DND-41 (cell line): ENCODE measurements around the gene MMP14.

ENCODE experiments used
- ATAC-seq: fragments of 200-7000 bp; cut with Tn5 transposase; 3 replicates; pipeline ENCODE4 v1.9.1; 2021; ENCODE audit warnings: low read depth; ENCODE audit not compliant: insufficient read depth
- DNase-seq: peaks from one replicate; pipeline ENCODE4 v3.0.0-alpha.2; 2020
- H2AFZ ChIP-seq: 2 replicates; pipeline ENCODE4 v1.6.0; 2012; ENCODE audit warnings: low read depth, low read length
- H3K27ac ChIP-seq: 2 replicates; pipeline ENCODE4 v1.5.1; 2012; ENCODE audit warnings: low read length, inconsistent platforms
- H3K27me3 ChIP-seq: fragments of 200-600 bp; sonication (generic); 2 replicates; pipeline ENCODE4 v1.6.0; 2012; ENCODE audit warnings: low read length, mild to moderate bottlenecking, inconsistent platforms; ENCODE audit not compliant: insufficient read depth, poor library complexity
- H3K36me3 ChIP-seq: 2 replicates; pipeline ENCODE4 v1.5.1; 2012; ENCODE audit warnings: low read length, inconsistent platforms; ENCODE audit not compliant: insufficient read depth
- H3K4me1 ChIP-seq: 2 replicates; pipeline ENCODE4 v1.5.1; 2012; ENCODE audit warnings: mild to moderate bottlenecking, low read length; ENCODE audit not compliant: insufficient read depth
- H3K4me2 ChIP-seq: 2 replicates; pipeline ENCODE4 v1.6.0; 2012; ENCODE audit warnings: mild to moderate bottlenecking, moderate library complexity, low read length, inconsistent platforms; ENCODE audit not compliant: insufficient read depth
- H3K4me3 ChIP-seq, 2 experiments: fragments of 200-600 bp in 1 of 2; shearing (Covaris generic) in 1 of 2; 2 replicates each; pipeline ENCODE4 v1.5.1; 2012 to 2016; ENCODE audit warnings: inconsistent platforms in 2 of 2, low read length in 2 of 2, mild to moderate bottlenecking in 2 of 2, low read depth in 1 of 2, moderate library complexity in 1 of 2
- H3K79me2 ChIP-seq: 2 replicates; pipeline ENCODE4 v1.6.0; 2012; ENCODE audit warnings: low read length, inconsistent platforms; ENCODE audit not compliant: insufficient read depth
- H3K9ac ChIP-seq: 2 replicates; pipeline ENCODE4 v1.6.0; 2012; ENCODE audit warnings: low read depth, mild to moderate bottlenecking, inconsistent platforms, low read length, moderate library complexity
- H3K9me3 ChIP-seq: 2 replicates; pipeline ENCODE4 v1.5.1; 2012; ENCODE audit warnings: low read length, moderate library complexity, mild to moderate bottlenecking, inconsistent platforms; ENCODE audit not compliant: insufficient read depth, severe bottlenecking
- H4K20me1 ChIP-seq: 2 replicates; pipeline ENCODE4 v1.6.0; 2012; ENCODE audit warnings: low read length; ENCODE audit not compliant: insufficient read depth
- EZH2 ChIP-seq: IDR thresholded peaks from 3 replicates; pipeline ENCODE4 v1.6.1; 2012; ENCODE audit warnings: borderline replicate concordance, low read depth, mild to moderate bottlenecking, moderate library complexity, low read length, inconsistent platforms; ENCODE audit not compliant: severe bottlenecking
- TF ChIP-seq, protein P1 (sequence below): IDR thresholded peaks from 2 replicates; pipeline ENCODE4 v1.5.1; 2012; ENCODE audit warnings: borderline replicate concordance, low read length, moderate library complexity, mild to moderate bottlenecking; ENCODE audit not compliant: poor library complexity, severe bottlenecking; ENCODE audit errors: extremely low read depth

Gene MMP14

DNA sequence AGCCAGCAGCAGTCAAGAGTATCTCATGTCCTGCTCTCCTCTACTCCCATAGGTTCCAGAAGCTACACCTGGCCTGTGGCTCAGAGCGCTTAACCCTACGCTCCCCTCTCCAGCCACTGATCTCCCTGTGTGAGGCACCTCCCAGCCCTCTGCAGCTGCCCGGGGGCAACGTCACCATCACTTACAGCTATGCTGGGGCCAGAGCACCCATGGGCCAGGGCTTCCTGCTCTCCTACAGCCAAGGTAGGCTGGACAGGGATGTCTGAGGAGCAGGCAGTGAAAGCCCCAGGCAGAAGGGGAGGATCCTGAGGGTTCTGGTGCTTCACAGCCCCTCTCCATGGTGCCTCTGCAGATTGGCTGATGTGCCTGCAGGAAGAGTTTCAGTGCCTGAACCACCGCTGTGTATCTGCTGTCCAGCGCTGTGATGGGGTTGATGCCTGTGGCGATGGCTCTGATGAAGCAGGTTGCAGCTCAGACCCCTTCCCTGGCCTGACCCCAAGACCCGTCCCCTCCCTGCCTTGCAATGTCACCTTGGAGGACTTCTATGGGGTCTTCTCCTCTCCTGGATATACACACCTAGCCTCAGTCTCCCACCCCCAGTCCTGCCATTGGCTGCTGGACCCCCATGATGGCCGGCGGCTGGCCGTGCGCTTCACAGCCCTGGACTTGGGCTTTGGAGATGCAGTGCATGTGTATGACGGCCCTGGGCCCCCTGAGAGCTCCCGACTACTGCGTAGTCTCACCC, 38.8 kb downstream of the MMP14 start:
- TF ChIP-seq EZH2, result no peak
- TF ChIP-seq, protein P1, sequence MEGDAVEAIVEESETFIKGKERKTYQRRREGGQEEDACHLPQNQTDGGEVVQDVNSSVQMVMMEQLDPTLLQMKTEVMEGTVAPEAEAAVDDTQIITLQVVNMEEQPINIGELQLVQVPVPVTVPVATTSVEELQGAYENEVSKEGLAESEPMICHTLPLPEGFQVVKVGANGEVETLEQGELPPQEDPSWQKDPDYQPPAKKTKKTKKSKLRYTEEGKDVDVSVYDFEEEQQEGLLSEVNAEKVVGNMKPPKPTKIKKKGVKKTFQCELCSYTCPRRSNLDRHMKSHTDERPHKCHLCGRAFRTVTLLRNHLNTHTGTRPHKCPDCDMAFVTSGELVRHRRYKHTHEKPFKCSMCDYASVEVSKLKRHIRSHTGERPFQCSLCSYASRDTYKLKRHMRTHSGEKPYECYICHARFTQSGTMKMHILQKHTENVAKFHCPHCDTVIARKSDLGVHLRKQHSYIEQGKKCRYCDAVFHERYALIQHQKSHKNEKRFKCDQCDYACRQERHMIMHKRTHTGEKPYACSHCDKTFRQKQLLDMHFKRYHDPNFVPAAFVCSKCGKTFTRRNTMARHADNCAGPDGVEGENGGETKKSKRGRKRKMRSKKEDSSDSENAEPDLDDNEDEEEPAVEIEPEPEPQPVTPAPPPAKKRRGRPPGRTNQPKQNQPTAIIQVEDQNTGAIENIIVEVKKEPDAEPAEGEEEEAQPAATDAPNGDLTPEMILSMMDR, result no peak
- H3K79me2 ChIP-seq, result no peaks in the 10 kb centered on the region
- no peaks in the 10 kb centered on the region for H3K9me3 ChIP-seq
- H3K4me1 ChIP-seq, result peaks cover 24% of the 10 kb centered on the region
- no peak overlapping the region for H3K4me3 ChIP-seq
- no peak overlapping the region for H2AFZ ChIP-seq
- H3K4me2 ChIP-seq, result no peak overlapping the region
- peaks cover 6% of the 10 kb centered on the region for H3K27me3 ChIP-seq
- DNase-seq, result no peak
- H3K36me3 ChIP-seq, result peaks cover 8% of the 10 kb centered on the region; the same call in 1 of the 2 replicates
- no peak overlapping the region for H3K9ac ChIP-seq
- ATAC-seq, result no peak
- H4K20me1 ChIP-seq, result peaks cover 35% of the 10 kb centered on the region
- no peak overlapping the region for H3K27ac ChIP-seq

DNA sequence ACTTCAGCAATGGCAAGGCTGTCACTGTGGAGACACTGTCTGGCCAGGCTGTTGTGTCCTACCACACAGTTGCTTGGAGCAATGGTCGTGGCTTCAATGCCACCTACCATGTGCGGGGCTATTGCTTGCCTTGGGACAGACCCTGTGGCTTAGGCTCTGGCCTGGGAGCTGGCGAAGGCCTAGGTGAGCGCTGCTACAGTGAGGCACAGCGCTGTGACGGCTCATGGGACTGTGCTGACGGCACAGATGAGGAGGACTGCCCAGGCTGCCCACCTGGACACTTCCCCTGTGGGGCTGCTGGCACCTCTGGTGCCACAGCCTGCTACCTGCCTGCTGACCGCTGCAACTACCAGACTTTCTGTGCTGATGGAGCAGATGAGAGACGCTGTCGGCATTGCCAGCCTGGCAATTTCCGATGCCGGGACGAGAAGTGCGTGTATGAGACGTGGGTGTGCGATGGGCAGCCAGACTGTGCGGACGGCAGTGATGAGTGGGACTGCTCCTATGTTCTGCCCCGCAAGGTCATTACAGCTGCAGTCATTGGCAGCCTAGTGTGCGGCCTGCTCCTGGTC, 39.4 kb downstream of the MMP14 start:
- H3K36me3 ChIP-seq, result peaks cover 8% of the 10 kb centered on the region; the same call in 1 of the 2 replicates
- H3K9me3 ChIP-seq, result no peaks in the 10 kb centered on the region
- H3K9ac ChIP-seq, result no peak overlapping the region

DNA sequence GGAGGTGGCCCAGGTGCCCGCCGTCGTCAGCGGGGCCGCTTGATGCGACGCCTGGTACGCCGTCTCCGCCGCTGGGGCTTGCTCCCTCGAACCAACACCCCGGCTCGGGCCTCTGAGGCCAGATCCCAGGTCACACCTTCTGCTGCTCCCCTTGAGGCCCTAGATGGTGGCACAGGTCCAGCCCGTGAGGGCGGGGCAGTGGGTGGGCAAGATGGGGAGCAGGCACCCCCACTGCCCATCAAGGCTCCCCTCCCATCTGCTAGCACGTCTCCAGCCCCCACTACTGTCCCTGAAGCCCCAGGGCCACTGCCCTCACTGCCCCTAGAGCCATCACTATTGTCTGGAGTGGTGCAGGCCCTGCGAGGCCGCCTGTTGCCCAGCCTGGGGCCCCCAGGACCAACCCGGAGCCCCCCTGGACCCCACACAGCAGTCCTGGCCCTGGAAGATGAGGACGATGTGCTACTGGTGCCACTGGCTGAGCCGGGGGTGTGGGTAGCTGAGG, 40.7 kb downstream of the MMP14 start:
- no peak overlapping the region for H2AFZ ChIP-seq
- peaks cover 15% of the 10 kb centered on the region for H3K27me3 ChIP-seq
- no peak overlapping the region for H3K9ac ChIP-seq
- no peaks in the 10 kb centered on the region for H3K9me3 ChIP-seq
- peaks cover 35% of the 10 kb centered on the region for H4K20me1 ChIP-seq
- DNase-seq, result no peak
- no peak overlapping the region for H3K4me3 ChIP-seq
- H3K4me1 ChIP-seq, result peaks cover 8% of the 10 kb centered on the region
- no peak overlapping the region for H3K4me2 ChIP-seq
- peaks cover 8% of the 10 kb centered on the region; the same call in 1 of the 2 replicates for H3K36me3 ChIP-seq
- no peaks in the 10 kb centered on the region for H3K79me2 ChIP-seq
- no peak for ATAC-seq
- TF ChIP-seq, protein P1, result no peak
- TF ChIP-seq EZH2, result no peak
- no peak overlapping the region for H3K27ac ChIP-seq

More for the DNA sequence above, 39.4 kb downstream of the MMP14 start:
- Histone ChIP-seq H3K4me1 (peaks cover 17% of the 10 kb centered on the region), H3K4me2 (no peak overlapping the region), H2AFZ (no peak overlapping the region), H3K27me3 (peaks cover 6% of the 10 kb centered on the region), H3K27ac (no peak overlapping the region), H3K4me3 (no peak overlapping the region), H3K79me2 (no peaks in the 10 kb centered on the region), H4K20me1 (peaks cover 35% of the 10 kb centered on the region)
- ATAC-seq (no peak), DNase-seq (no peak)
- TF ChIP-seq EZH2, result no peak
- TF ChIP-seq, protein P1, result no peak
